Suprapubic skin (tissue), 4 donors: ENCODE results near the gene CCDC89. TPM values are rescaled to one million over a fixed set of nuclear protein-coding genes. Genes with fewer than 3 reads are reported as not detected.

Experiments
- DNase-seq, 2 donors: peaks; one replicate each; pipeline ENCODE4 v3.0.0-alpha.2; 2019; ENCODE audit warnings: low spot score in 2 of 2
- H3K27ac ChIP-seq: fragments of 200-600 bp; sonication (generic); one replicate; pipeline ENCODE4 v1.5.1; 2019
- H3K27me3 ChIP-seq: fragments of 200-600 bp; sonication (generic); one replicate; pipeline ENCODE4 v1.5.1; 2019
- H3K36me3 ChIP-seq: fragments of 200-600 bp; sonication (generic); one replicate; pipeline ENCODE4 v1.5.1; 2019
- H3K4me1 ChIP-seq: fragments of 200-600 bp; sonication (generic); one replicate; pipeline ENCODE4 v1.5.1; 2019
- H3K4me3 ChIP-seq: fragments of 200-600 bp; sonication (generic); one replicate; pipeline ENCODE4 v1.5.1; 2019; ENCODE audit warnings: mild to moderate bottlenecking
- H3K9me3 ChIP-seq: fragments of 200-600 bp; sonication (generic); one replicate; pipeline ENCODE4 v1.5.1; 2019
- EP300 ChIP-seq: sonication (generic); formaldehyde crosslinking; IDR thresholded peaks from one replicate; pipeline ENCODE4 v1.6.1; 2017; ENCODE audit warnings: antibody characterized with exemption
- POLR2A ChIP-seq, 2 donors: fragments of 450-650 bp; IDR thresholded peaks; one replicate each; pipeline ENCODE4 v1.6.1; 2017; ENCODE audit warnings: antibody characterized with exemption in 2 of 2, mild to moderate bottlenecking in 2 of 2, moderate library complexity in 2 of 2
- POLR2AphosphoS5 ChIP-seq, 3 donors: sonication (generic); formaldehyde crosslinking; IDR thresholded peaks; one replicate each; pipeline ENCODE4 v1.6.1; 2017; ENCODE audit warnings: antibody characterized with exemption in 3 of 3
- WGBS: methylation state at CpG from one replicate; pipeline ENCODE4 v1.1.5; 2018; 5-methylcytosine and 5-hydroxymethylcytosine counted together
- total RNA-seq, 4 donors: library from RNA; depleted of rRNA; stranded (reverse); fragments of >200 nt; gene quantifications; one replicate each; pipeline ENCODE4 v1.1.0, GENCODE V29; 2016
- TF ChIP-seq, protein P1 (sequence below), 2 donors: fragments of 200-600 bp in 1 of 2; fragments of 450-650 bp in 1 of 2; sonication (generic) in 1 of 2; IDR thresholded peaks; one replicate each; pipeline ENCODE4 v1.5.1; 2016 to 2019; ENCODE audit warnings: antibody characterized with exemption in 2 of 2, mild to moderate bottlenecking in 1 of 2, moderate library complexity in 1 of 2

Gene CCDC89
- total RNA-seq, 4 donors from 2014 or later, result 0.72 to 1.8 (median 0.94) TPM; not detected in 1

DNA sequence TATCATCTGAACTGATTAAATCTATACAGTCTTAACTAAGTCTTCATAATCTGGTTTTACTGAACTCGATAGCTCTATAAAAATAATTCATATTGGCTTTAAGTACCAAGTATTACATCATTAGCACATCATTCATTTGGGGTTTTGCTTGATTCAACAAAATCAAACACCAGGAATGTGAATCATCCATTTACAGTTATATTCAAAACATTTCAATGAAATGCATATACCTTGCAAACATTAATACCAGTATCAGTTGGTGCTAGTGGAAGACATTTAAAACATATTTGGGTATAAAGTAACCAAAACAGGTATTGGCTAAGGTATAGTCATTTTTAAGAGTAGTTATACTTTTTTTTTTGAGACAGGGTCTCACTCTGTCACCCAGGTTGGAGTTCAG is 12.2 kb upstream of the CCDC89 start:
- TF ChIP-seq EP300 (no peak), POLR2A (IDR thresholded peaks at IDR 0.05) (no peak), POLR2AphosphoS5 (IDR thresholded peaks at IDR 0.05) (no peak)
- TF ChIP-seq, protein P1, sequence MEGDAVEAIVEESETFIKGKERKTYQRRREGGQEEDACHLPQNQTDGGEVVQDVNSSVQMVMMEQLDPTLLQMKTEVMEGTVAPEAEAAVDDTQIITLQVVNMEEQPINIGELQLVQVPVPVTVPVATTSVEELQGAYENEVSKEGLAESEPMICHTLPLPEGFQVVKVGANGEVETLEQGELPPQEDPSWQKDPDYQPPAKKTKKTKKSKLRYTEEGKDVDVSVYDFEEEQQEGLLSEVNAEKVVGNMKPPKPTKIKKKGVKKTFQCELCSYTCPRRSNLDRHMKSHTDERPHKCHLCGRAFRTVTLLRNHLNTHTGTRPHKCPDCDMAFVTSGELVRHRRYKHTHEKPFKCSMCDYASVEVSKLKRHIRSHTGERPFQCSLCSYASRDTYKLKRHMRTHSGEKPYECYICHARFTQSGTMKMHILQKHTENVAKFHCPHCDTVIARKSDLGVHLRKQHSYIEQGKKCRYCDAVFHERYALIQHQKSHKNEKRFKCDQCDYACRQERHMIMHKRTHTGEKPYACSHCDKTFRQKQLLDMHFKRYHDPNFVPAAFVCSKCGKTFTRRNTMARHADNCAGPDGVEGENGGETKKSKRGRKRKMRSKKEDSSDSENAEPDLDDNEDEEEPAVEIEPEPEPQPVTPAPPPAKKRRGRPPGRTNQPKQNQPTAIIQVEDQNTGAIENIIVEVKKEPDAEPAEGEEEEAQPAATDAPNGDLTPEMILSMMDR (IDR thresholded peaks at IDR 0.05), result no peak

DNA sequence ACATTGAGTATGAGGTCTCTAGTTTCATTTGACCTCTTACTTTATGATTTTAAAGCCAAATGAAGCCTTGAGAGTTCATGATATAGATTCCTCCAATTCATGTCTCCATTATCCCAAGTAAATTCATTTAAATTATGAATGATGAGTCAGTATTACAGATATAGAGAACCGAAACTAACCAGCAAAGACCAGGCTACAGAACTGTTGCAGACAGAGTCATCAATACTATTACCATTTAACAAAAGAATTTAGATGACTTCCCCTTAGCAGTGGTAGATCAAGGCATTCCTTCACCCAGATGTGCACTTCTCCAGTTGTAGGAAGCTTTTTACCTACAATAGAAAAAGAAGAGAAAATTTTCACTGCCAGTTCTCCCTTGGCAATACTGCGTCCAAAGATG is 11.8 kb upstream of the CCDC89 start:
- no peak for TF ChIP-seq POLR2AphosphoS5 (IDR thresholded peaks at IDR 0.05)
- TF ChIP-seq, protein P1 (IDR thresholded peaks at IDR 0.05), result no peak
- H3K36me3 ChIP-seq, result no peaks in the 10 kb centered on the region
- H3K9me3 ChIP-seq, result no peaks in the 10 kb centered on the region
- no peaks in the 10 kb centered on the region for H3K4me1 ChIP-seq
- DNase-seq, result no peak
- no peaks in the 10 kb centered on the region for H3K27me3 ChIP-seq
- no peak overlapping the region for H3K4me3 ChIP-seq
- 64% methylated on average over 2 of the region's 2 CpGs for WGBS
- H3K27ac ChIP-seq, result no peak overlapping the region

More for the DNA sequence above, 12.2 kb upstream of the CCDC89 start:
- 57% methylated on average over 1 of the region's 1 CpG for WGBS
- H3K9me3 ChIP-seq, result no peaks in the 10 kb centered on the region
- H3K27ac ChIP-seq, result no peak overlapping the region
- no peaks in the 10 kb centered on the region for H3K4me1 ChIP-seq
- DNase-seq, result no peak
- no peaks in the 10 kb centered on the region for H3K36me3 ChIP-seq
- H3K27me3 ChIP-seq, result no peaks in the 10 kb centered on the region
- no peak overlapping the region for H3K4me3 ChIP-seq

DNA sequence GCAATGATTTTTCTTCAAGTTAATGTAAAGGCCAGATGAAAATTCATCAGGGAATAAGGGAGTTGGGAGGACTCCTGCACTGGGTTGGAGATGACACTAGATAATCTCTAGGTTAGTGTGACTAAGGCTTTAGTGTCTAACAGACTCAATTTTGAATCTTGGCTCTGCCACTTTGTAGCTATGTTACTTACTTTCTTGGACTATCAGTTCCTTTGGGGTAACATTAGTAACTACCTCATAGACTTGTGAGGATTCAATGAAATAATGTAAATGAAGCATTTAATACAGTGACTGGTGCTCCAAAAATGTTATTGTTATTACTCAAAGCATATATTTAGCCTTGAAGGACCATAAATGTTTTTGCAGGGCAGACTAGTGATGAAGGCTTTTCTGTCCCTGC is 9.6 kb upstream of the CCDC89 start:
- H3K9me3 ChIP-seq, result no peaks in the 10 kb centered on the region
- no peaks in the 10 kb centered on the region for H3K27me3 ChIP-seq
- no peak for DNase-seq
- H3K4me1 ChIP-seq, result no peaks in the 10 kb centered on the region
- TF ChIP-seq POLR2A (IDR thresholded peaks at IDR 0.05), result no peak
- no peak for TF ChIP-seq EP300
- no peak for TF ChIP-seq POLR2AphosphoS5 (IDR thresholded peaks at IDR 0.05)
- TF ChIP-seq, protein P1 (IDR thresholded peaks at IDR 0.05), result no peak
- no peak overlapping the region for H3K27ac ChIP-seq
- H3K4me3 ChIP-seq, result no peak overlapping the region
- no peaks in the 10 kb centered on the region for H3K36me3 ChIP-seq

DNA sequence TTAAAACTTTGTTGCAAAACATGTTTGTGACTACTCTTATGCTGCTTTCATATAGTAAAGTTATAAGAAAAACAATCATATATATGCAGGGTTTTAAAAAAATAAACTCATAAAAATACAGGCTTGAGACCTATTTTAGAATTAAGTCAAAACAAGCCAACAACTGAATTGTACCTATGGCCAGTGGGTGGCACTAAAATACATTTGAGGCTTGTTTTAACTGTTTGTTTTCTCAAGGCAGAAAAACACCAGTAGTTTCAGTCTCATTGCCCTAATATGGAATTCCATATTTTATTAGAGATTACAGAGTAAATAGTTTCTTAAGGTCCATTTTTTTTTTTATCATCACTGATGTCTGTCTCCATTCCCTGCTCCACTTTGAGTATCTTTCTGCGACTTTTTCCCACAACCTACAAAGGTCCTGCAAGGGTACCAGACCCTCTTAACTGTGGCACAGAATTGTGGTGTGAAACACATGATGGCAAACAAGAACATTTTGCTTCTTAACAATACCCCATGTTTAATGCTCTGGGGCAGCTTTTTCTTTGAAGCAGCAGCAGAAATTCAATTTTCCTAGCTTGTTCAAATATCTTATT is 8.5 kb upstream of the CCDC89 start:
- no peaks in the 10 kb centered on the region for H3K4me1 ChIP-seq
- no peak overlapping the region for H3K4me3 ChIP-seq
- no peak overlapping the region for H3K27ac ChIP-seq
- DNase-seq, result no peak
- H3K36me3 ChIP-seq, result no peaks in the 10 kb centered on the region
- no peaks in the 10 kb centered on the region for H3K27me3 ChIP-seq
- TF ChIP-seq POLR2A (IDR thresholded peaks at IDR 0.05) (no peak), EP300 (no peak), POLR2AphosphoS5 (IDR thresholded peaks at IDR 0.05) (no peak)
- TF ChIP-seq, protein P1 (IDR thresholded peaks at IDR 0.05), result peak in 1 of 2 donors; percentile 7
- no peaks in the 10 kb centered on the region for H3K9me3 ChIP-seq
- WGBS, result 95% methylated on average over 1 of the region's 1 CpG

DNA sequence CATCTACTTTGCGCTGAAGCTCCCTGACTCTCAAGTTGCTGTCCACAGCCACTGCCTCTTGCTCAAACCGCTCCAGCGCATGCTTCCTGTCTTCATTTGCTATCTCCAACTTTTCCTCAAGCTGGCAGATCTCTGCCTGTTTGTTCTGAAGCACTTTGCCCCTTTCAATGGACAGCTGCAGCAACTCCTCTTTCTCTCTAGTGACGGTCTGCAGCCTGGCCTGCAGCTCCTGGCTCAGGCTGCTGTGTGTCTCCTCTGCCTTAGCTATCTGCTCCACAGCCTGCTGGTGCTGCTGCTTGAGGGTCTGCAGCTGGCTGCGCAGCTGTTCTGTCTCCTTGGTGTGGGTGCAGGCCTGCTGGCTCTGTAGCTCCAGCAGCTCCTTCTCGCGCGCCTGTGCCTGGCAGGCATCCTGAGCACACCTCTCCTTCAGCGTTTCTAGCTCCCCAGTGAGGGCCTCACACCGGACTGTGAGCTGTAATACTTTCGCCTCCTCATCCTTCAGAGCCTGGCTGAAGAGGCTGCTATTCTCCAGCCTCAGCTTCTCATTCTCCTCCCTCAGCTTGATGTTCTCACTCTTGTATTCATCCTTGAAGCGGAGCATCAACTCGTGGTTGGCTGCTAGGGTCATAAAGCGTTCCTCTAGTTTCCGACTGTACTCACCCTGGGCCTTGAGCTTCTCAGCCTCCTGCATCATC is 723 bp downstream of the CCDC89 start:
- TF ChIP-seq POLR2AphosphoS5 (IDR thresholded peaks at IDR 0.05) (no peak), EP300 (no peak), POLR2A (IDR thresholded peaks at IDR 0.05) (no peak)
- TF ChIP-seq, protein P1 (IDR thresholded peaks at IDR 0.05), result no peak
- 56% methylated on average over 15 of the region's 15 CpGs for WGBS
- Histone ChIP-seq H3K4me1 (peaks cover 14% of the 10 kb centered on the region), H3K9me3 (no peaks in the 10 kb centered on the region), H3K27ac (peak overlapping the region; percentile 58), H3K36me3 (no peaks in the 10 kb centered on the region), H3K27me3 (no peaks in the 10 kb centered on the region), H3K4me3 (peak overlapping the region; percentile 47)
- DNase-seq, result no peak
